IMR-90 (cell line): ENCODE data around the gene IL2RA.

Source experiments
- BHLHE40 ChIP-seq: fragments of 150-350 bp; IDR thresholded peaks from 2 replicates; pipeline ENCODE4 v1.6.1; 2016; ENCODE audit warnings: mild to moderate bottlenecking, low read depth, low read length
- CEBPB ChIP-seq: IDR thresholded peaks from 2 replicates; pipeline ENCODE4 v1.6.1; 2012; ENCODE audit warnings: low read depth, low read length, improper control_type of control experiment
- CTCF ChIP-seq: conservative IDR thresholded peaks from 2 replicates; pipeline ENCODE4 v1.5.1; 2012; ENCODE audit warnings: mild to moderate bottlenecking, low read depth, low read length, improper control_type of control experiment
- ELK1 ChIP-seq: fragments of 150-350 bp; IDR thresholded peaks from 2 replicates; pipeline ENCODE4 v1.6.1; 2016; ENCODE audit warnings: low read depth, mild to moderate bottlenecking, low read length, moderate library complexity, borderline replicate concordance
- FOS ChIP-seq: fragments of 150-350 bp; IDR thresholded peaks from 2 replicates; pipeline ENCODE4 v1.6.1; 2016; ENCODE audit warnings: low read depth, low read length
- MXI1 ChIP-seq: IDR thresholded peaks from 2 replicates; pipeline ENCODE4 v1.6.1; 2012; ENCODE audit warnings: low read depth, mild to moderate bottlenecking, low read length, moderate library complexity, borderline replicate concordance
- POLR2A ChIP-seq: IDR thresholded peaks from 2 replicates; pipeline ENCODE4 v1.6.1; 2012; ENCODE audit warnings: mild to moderate bottlenecking, low read depth, low read length
- RAD21 ChIP-seq: IDR thresholded peaks from 2 replicates; pipeline ENCODE4 v1.6.1; 2012; ENCODE audit warnings: low read length, improper control_type of control experiment
- RCOR1 ChIP-seq: IDR thresholded peaks from 2 replicates; pipeline ENCODE4 v1.6.1; 2012; ENCODE audit warnings: mild to moderate bottlenecking, low read length, improper control_type of control experiment; ENCODE audit not compliant: insufficient replicate concordance
- SMC3 ChIP-seq: fragments of 150-350 bp; IDR thresholded peaks from 2 replicates; pipeline ENCODE4 v1.6.1; 2016; ENCODE audit warnings: low read depth, mild to moderate bottlenecking, antibody characterized with exemption, low read length, moderate library complexity
- TF ChIP-seq, protein P1 (sequence below): fragments of 150-350 bp; IDR thresholded peaks from 2 replicates; pipeline ENCODE4 v1.6.1; 2017; ENCODE audit warnings: mild to moderate bottlenecking, antibody characterized with exemption, low read length, low read depth

DNA sequence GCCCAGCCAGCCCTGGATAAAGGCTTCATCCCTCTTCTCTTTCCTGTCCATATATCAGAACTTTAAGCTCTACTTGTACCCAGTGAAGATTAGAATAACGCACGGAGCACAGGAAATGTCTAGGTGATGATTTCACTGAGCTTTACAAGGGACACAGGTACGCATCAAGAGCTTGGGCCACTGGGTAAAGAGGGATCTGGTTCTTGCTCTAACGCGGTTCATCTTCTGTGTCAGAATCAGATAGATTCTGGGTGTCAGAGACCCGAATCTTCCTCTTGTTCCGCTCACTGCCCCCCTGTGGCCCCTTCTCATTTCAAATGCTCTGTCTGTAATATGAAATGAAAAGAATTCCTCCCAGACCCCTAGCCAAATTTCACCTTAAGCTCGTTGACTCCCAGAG, 24.7 kb downstream of the IL2RA start:
- TF ChIP-seq FOS (no peak), CTCF (no peak), POLR2A (no peak), CEBPB (no peak), RCOR1 (no peak), RAD21 (no peak), SMC3 (no peak), ELK1 (no peak), BHLHE40 (no peak), MXI1 (no peak)
- TF ChIP-seq, protein P1, sequence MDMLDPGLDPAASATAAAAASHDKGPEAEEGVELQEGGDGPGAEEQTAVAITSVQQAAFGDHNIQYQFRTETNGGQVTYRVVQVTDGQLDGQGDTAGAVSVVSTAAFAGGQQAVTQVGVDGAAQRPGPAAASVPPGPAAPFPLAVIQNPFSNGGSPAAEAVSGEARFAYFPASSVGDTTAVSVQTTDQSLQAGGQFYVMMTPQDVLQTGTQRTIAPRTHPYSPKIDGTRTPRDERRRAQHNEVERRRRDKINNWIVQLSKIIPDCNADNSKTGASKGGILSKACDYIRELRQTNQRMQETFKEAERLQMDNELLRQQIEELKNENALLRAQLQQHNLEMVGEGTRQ = no peak
